Heart left ventricle (tissue), 13 donors: ENCODE results near the gene SSBP3.

ENCODE experiments used
- POLR2A ChIP-seq, 2 donors: fragments of 450-650 bp; IDR thresholded peaks; one replicate each; pipeline ENCODE4 v1.6.1; 2017; ENCODE audit warnings: antibody characterized with exemption in 2 of 2, mild to moderate bottlenecking in 2 of 2, moderate library complexity in 2 of 2
- TF ChIP-seq, protein P1 (sequence below), 12 donors: fragments of 200-600 bp; sonication (generic) in 4 of 12; IDR thresholded peaks; one replicate each; pipeline versions ENCODE4 v1.5.0 to v1.8.0; 2018 to 2022; ENCODE audit warnings: antibody characterized with exemption in 12 of 12, mild to moderate bottlenecking in 5 of 12
- donor health status: ischemic (EF 13 %, LVEDD 7.1; RV severe dilation, severe dysfunction).
- donor health status: DM: no; HTN: yes; CAD: no.
- donor health status: DM: no; HTN: no; CAD: no.
- donor health status: ischemic (EF 25% LVEDD 6.9; RV normal size, moderate dysfunction).
- donor health status: ischemic (EF 25% LVEDD 5.7; RV mildly dilated, moderate dysfunction).
- donor health status: ischemic (EF 35%, LVEDD 5.7; RV mildly dilated, moderate dysfunction).
- donor health status: nonischemic (EF 11% LVEDD 7.7; RV severe dilation, severe dysfunction).
- donor health status: DM: yes; HTN: yes; CAD: no.
- donor health status: PGD.
- donor health status: ischemic (EF 29% LVEDD 5.4; RV normal size, mild dysfunction).
- donor health status: nonischemic (EF 23%, LVEDD 6.1; RV moderate dilation, normal function).

DNA sequence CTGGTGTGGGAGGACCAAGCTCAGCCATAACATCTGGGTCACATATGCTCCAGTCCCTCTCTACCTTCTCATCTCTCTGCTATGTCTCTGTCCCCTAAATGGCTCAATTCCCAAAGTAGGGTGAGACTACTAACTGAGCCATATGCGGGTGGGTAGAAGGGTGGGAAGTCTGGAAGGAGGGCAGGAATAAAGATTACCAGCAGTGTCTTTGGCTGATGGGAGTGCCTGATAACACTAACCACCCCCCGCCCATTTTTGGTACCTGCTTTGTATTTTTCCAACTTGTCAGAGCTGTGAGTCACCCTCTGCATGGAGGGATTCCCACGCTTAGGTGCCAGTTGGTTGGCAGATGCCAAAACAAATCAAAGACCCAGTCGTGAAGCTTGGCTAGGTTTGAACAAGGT lies 14.9 kb upstream of the SSBP3 start:
- TF ChIP-seq, protein P1, sequence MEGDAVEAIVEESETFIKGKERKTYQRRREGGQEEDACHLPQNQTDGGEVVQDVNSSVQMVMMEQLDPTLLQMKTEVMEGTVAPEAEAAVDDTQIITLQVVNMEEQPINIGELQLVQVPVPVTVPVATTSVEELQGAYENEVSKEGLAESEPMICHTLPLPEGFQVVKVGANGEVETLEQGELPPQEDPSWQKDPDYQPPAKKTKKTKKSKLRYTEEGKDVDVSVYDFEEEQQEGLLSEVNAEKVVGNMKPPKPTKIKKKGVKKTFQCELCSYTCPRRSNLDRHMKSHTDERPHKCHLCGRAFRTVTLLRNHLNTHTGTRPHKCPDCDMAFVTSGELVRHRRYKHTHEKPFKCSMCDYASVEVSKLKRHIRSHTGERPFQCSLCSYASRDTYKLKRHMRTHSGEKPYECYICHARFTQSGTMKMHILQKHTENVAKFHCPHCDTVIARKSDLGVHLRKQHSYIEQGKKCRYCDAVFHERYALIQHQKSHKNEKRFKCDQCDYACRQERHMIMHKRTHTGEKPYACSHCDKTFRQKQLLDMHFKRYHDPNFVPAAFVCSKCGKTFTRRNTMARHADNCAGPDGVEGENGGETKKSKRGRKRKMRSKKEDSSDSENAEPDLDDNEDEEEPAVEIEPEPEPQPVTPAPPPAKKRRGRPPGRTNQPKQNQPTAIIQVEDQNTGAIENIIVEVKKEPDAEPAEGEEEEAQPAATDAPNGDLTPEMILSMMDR (IDR thresholded peaks at IDR 0.05) = no peak
- TF ChIP-seq POLR2A (IDR thresholded peaks at IDR 0.05) = no peak
